ENCODE data around the gene CLMP.
"Not testable (repeated sequence)": the region's sequence is repeated elsewhere in the genome, so short reads cannot be mapped to it uniquely, and the experiment has no call there.

The CLMP gene

DNA sequence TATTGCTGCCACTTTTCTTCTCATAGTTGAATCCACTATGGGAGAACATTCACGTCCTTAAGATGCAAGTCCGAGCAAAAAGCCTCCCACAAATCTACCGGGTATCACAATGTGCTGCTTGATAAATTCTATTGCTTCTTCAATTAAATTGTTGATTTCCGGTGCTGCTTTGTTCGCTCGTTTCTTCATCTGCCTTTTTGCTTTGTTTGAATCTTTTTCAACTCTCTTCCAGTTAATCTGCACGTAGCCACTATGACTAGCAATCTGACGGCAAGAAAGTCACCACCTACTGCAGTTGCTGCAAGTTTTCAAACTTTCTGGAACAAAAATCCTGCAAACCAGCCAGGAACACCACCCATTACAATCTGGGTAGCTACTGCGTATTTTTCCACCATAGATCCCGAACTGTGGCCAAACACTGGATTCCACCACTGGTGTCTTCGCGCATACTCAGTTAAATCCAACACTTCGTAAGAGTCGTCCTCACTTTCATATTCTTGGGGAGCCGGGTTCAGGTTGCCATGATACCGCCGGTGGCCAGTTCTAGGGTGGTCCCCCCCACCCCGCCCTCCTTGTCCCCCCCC is 59.1 kb downstream of the CLMP start:
- DNase-seq (ENCODE audit: low read depth in 2 of 2) = no peak

DNA sequence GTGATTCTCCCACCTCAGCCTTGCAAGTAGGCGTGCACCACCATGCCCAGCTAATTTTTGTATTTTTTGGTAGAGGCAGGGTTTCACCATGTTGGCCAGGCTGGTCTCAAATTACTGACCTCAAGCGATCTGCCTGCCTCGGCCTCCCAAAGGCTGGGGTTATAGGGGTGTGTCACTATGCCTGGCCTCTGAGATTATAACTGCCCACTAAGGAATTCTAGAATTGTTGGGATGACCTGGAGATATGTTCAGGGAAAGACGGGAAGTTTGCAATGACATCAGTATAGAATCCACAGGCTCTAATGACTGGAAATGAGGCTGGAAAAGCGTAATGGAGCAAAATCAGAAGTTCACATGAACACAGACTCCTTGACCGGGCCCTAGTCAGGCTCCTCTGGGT is 62.2 kb downstream of the CLMP start:
- no peak for DNase-seq (ENCODE audit: low read depth in 2 of 2)

DNA sequence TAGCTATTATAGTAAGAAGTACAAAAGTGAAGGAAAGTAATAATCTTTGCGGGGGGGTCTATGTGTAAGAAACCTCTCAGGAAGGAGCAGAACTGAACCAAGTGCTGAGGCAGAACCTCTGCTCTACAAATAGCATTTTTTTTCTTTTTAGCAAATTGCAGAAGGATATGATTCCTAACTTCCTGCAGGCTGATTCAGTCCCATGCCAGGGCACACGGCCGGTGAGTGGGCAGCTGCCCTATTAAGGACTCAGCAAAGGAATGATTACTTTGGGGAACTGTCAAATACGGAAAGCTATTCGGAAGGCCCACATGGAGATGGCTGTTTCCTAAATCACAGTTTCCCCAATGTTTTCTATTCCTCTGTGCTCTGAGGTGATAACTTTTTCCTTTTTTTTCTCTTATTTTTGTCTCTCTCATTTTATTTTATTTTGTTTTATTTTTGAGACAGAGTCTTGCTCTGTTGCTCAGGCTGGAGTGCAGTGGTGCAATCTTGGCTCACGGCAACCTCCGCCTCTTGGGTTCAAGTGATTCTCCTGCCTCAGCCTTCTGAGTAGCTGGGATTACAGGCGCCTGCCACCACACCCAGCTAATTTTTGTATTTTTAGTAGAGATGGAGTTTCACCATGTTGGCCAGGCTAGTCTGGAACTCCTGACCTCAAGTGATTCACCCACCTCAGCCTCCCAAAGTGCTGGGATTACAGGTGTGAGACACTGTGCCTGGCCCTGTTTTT is 62.8 kb downstream of the CLMP start:
- not testable (repeated sequence) for DNase-seq (ENCODE audit: low read depth in 2 of 2)

DNA sequence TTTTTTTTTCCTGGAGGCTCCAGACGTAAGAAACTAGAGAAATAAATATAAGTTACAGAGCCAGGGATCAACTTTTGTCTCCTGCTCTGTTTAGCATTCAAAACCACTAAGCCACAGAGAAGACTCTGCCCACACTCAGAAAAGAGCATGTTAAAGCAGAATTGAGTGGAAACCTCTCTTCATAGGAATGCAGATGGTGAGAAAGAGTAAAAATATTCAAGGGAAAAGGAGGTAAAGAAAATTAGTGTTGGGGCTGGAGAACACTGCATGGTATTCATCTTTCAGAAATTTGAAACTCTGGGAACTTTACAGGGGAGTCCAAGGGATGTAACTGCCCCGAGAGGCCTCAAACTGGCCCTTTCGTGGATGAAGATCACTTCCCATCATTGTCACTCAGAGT is 65.1 kb downstream of the CLMP start:
- DNase-seq (ENCODE audit: low read depth in 2 of 2) = no peak

DNA sequence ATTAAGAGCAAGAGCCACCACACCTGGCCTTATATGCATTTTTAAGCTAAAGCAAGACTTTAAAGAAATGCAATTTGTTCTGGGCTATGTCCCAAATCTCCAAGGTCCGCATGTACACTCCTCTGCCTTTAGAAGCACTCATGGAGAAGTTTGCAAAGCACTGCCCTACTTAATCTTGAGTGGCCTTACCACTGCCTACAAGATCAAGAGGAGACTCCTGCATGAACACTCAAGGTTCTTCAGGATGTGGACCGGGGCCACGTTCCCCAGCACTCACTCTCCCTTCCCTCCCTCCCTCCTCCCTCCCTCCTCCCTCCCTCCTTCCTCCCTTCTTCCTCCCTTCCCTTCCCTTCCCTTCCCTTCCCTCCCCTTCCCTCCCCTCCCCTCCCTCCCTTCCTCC is 69.9 kb downstream of the CLMP start:
- no peak for DNase-seq (ENCODE audit: low read depth in 2 of 2)

DNA sequence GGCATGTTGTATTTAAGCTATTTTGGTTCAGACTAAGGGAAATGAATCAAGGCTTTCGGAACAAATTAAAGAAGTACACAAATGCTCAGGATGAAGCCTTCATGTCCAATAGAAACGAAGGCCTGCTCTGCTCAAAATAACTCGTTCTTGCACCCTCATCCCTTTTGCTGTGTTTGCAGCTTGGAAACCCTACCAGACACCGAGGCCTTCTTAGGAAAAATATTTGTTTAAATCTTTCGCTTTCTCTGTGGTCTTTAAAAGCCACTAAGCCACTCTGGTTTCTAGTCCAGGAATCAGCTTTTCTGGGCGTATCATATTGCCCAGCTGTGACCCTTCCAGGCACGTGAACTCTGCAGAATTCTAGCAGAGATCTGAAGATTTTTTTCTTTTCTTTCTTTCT is 72.2 kb downstream of the CLMP start:
- DNase-seq (ENCODE audit: low read depth in 2 of 2) = no peak

DNA sequence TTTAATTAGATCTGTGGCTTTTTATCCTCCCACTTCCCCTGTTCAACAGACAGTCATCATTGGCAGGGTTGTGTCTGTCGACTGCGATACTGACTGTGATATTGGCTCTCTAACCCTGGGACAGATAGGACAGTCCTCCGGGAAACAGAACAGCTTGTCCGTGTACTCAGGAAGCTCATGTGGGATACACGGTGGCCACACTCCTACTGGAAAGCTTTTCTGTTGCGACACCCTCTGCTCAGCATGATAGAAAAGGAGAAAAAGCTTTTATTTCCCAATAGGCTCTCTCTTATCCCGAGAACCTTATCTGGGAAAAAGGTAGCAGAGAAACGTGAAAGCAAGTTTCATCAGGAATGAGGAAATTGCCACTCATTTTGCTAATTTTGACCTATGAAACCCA is 72.7 kb downstream of the CLMP start:
- no peak for DNase-seq (ENCODE audit: low read depth in 2 of 2)

DNA sequence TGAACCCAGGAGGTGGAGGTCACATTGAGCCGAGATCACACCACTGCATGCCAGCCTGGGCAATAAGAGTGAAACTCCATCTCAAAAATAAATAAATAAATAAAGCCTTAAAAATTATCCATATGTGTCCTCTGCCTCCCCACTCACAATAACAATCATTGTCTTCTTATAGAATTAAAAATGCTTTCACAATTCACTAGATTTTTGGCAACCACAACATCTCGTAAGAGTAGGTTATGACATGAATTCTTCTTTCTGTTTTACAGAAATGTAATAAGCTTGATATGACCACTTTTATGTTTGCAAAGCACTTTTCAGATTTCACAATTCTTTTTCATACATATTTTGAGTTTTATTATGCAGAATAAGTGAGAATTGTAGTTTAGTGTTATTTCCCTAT is 78.6 kb downstream of the CLMP start:
- DNase-seq (ENCODE audit: low read depth in 2 of 2) = no peak

DNA sequence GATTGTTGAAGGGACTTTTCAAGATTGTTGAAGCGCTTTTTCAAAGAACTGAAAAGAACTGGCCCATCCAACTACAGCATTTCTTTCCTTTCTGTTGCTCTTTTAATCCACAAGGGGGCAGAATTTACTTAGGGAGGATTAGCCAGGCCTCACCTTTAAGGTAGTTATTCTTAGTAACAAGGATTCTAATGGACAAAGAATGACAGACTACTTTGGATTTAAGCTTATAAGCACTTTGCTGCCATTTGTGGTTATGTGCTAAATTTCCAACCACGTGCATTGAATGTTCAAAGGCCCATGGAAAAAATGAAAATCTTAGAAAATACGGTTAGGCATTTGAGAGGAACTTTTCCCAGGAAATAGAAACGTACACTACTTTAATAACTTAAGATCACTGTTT is 83.6 kb downstream of the CLMP start:
- no peak for DNase-seq (ENCODE audit: low read depth in 2 of 2)

DNA sequence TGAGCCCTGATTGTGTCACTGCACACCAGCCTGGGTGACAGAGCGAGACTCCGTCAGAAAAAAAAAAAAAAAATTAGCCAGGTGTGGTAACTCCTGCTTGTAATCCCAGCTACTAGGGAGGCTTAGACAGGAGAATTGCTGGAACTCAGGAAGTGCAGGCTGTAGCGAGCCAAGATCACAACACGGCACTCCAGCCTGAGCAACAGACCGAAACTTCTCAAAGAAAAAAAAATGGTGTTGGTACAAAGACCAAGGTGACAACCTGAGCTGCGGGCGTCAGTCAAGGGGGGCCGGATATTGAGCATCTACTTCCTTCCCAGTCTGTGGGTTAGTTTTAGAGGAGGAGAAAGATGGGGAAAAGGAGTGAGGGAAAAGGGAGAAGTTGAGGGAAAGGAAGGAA is 84.7 kb downstream of the CLMP start:
- no peak for DNase-seq (ENCODE audit: low read depth in 2 of 2)

DNA sequence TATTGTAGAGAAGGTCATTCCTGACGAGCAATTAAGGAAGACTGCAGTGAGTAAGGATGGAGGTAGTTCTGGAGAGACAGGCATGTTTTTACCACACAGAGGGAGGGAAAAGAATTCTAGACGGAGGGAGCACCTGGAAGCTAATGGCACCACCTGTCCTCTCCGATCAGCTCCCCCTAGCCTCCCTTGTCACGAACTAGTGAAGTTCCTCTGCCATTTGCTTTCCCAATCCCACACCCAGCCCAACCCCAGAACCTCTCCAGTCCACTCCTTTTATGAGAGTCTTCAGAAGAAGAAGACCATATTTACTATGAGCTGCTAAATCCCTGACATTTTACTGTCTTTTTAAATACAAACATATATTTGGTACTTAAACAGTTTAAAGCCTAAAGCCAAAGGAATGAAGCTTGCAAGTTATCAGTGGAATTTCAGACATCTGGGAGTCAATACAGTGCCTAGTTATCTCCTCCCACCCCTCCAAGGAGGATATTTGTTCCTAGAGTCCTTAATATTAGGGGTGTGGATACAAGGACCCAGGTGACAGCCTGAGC is 87.0 kb downstream of the CLMP start:
- no peak for DNase-seq (ENCODE audit: low read depth in 2 of 2)

DNA sequence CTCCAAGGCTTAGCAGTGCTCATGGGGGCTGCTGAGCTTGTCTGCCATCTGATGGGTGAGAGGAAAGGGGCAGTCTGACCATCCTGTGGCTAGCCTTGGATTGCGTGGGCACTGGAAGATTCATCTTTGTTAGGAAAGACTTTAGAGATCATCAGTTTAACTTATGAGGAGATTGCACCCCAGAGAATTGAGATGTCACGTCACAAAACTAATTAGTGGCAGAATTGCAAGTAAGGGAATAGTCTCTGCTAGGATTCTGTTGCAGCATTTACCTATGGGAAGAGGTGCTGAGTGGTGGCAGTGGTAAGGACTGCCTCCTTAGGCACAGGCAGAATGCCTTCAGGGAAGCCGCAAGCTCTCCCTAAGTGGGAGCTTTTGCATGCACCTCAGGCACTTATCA is 90.4 kb downstream of the CLMP start:
- no peak for DNase-seq (ENCODE audit: low read depth in 2 of 2)

DNA sequence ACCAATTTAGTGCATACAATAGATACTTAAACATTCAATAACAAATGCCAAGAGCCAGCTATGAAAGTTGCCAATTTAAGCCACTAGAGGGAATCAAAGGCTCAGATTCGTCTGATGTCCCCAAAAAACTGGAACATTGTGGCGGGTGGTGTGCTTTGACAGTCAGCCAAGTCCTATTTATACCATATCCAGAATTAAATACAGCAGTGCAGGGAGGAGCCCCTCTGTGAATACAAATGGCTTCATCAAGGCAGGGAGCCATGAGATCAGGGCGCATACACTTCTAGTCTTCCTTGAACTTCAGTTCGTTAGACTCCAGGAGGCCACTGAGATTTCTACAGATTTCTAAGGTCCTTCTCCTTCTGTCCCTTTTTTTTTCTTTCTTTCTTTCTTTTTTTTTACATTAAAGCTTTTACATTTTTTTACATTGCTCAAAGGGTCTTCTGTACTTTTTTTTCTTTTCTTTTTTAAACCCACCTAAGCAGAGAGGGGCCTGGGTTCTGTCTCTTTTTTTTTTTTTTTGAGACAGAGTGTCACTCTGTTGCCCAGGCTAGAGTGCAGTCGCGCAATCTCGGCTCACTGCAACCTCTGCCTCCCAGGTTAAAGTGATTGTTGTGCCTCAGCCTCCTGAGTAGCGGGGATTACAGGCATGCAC is 91.6 kb downstream of the CLMP start:
- no peak for DNase-seq (ENCODE audit: low read depth in 2 of 2)

DNA sequence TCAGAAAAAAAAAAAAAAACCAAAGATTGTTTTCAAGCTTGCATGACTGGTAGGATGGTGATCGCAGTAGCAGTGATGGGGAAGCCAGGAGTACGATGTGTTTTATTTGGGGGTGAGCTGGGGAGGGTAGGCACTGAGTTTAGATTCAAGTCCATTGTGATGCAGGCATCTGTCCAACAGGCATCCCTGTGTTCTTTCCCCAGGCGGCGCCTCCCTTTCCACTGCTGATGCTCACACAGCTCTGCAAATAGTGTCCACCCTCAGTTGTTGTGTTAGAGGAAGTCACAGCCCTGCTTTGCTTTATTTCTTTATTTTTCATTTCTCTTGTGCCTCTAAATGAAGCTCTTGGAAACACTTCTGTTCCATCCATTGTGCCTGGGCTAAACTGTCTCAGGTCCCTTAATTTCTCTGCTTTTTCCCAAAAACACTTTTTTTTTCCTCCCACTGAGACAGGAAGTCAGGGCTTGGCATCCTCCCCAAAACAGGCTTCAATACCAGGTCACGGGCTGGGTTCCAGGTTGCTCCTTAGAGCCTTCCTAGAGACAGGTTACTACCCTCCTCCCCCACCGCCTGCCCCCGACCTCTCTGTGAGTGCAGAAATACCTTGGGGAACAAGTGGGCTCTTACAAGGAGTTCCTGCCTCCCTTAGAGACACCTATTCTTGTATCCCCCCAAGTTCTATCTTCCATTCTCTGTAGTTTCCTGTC is 94.5 kb downstream of the CLMP start:
- no peak for DNase-seq (ENCODE audit: low read depth in 2 of 2)

DNA sequence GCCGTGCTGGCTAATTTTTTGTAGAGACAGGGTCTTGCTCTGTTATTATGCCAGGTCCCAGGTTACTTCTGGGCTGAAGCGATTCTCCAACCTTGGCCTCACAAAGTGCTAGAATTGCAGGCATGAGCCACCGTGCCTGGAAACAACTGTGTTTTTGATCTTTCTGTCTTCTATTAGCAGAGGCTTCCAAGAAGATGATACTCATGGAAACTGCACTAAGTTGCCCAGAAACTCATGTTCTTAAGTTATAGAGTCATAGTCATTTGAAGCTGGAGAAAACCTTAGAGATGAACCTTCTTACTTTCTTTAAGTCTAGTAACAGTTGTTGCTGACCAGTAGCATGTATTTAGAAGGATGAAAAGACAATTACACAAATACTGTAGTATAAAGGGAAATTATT is 96.1 kb downstream of the CLMP start:
- DNase-seq (ENCODE audit: low read depth in 2 of 2) = no peak

DNA sequence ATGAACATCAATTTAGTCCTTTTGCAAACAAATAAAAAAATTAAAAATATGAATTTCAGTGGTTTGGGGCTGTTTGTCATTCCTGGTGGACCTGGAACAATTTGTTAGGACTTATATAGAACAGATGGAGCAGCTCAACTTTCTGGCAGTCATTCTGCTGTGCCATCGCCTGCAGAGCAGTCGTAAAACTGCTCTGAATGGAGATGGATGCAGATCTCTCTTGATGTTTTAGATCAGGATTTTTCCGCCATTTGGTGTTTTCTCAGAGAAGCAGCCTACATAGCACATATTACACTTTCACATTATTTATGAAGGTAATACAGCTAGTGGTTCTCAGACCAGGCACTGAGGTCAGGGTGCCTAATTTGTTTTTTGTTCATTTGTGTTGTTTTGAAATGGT is 101.3 kb downstream of the CLMP start:
- DNase-seq (ENCODE audit: low read depth in 2 of 2) = no peak

DNA sequence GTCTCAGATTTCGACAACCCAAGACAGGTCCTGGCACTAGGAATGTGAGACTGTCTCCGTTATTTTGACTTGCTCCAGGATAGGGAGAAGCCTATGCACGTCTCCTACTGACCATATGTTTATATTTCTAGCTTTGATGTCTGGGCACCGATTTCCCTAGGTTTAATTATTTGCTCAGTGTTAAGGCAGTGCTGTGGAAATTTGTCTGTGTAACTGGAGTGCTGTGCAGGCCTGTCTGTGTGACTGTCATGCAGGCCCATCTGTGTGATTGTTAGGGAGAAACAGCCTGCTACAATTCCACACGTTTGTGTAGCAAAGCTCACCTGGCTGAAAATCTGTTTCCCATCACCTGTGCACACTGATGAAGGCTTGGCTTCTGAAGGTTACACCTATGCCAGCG is 103.5 kb downstream of the CLMP start:
- no peak for DNase-seq (ENCODE audit: low read depth in 2 of 2)

DNA sequence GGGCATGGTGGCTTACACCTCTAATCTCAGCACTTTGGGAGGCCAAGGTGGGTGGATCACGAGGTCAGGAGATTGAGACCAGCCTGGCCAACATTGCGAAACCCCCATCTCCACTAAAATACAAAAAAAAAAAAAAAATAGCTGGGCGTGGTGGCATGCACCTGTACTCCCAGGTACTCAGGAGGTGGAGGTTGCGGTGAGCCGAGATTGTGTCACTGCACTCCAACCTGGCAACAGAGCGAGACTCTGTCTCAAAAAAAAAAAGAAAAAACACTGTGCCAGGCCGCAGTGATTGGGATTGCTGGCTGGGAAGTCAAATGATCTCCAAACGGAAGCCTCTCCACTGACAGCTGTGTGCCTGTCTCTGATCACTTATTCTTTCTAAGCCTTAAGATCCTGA is 104.9 kb downstream of the CLMP start:
- DNase-seq (ENCODE audit: low read depth in 2 of 2) = not testable (repeated sequence)

DNA sequence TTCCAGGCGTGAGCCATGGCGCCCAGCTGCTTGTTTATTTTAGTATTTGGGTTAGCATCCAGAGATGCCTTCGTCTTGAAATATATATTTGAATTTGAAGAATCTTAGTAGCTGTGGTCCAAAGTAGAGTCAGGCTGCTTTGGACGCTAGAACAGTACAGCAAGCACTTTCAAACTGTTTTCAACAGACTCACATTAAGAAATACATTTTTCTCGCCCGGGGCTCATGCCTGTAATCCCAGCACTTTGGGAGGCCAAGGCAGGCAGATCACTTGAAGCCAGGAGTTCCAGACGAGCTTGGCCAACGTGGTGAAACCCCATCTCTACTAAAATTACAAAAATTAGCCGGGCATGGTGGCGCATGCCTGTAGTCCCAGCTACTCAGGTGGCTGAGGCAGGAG is 106.2 kb downstream of the CLMP start:
- not testable (repeated sequence) for DNase-seq (ENCODE audit: low read depth in 2 of 2)

DNA sequence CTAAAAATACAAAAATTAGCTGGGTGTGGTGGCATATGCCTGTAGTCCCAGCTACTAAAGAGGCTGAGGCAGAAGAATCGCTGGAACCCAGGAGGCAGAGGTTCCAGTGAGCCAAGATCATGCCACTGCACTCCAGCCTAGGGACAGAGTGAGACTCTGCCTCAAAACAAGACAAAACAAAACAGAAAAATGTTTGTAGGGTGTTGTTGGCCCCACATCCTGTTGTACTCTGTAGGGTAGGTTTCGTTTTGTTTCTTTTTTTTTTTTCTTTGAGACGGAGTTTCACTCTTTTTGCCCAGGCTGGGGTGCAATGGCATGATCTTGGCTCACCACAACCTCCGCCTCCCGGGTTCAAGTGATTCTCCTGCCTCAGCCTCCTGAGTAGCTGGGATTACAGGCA is 107.4 kb downstream of the CLMP start:
- not testable (repeated sequence) for DNase-seq (ENCODE audit: low read depth in 2 of 2)

DNA sequence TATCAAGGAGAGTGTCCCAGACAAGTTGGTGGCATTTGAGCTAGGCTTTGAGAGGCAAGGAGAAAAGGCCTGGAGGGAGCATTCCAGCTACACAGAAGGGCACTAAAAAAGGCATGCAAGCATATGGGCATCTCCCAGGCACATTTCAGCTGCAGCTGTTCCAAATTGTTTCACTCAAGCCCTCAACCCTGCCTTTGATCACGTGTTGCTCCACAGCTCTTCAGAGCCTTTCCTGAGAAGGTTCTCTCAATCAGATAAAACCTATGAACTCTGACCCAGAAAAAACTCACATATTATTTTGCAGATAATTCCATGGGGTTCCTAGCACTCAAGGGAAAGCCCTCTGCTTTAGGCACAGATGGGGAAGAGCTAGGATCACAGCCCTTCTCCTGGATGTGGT is 108.7 kb downstream of the CLMP start:
- no peak for DNase-seq (ENCODE audit: low read depth in 2 of 2)

DNA sequence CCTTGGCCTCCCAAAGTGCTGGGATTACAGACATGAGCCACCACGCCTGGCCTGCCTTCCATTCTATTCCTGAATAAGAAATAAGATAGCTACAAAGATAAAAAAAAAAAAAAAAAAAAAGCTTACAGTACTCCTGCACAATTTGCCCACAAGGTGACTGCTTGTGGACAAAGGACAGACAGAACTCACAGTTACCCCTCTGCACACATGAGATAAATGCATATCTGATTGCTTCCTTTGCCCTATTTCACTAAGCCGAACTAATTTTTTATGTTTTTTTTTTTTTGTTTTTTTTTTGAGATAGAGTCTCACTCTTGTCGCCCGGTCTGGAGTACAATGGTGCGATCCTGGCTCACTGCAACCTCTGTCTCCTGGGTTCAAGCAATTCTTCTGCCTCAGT is 109.6 kb downstream of the CLMP start:
- no peak for DNase-seq (ENCODE audit: low read depth in 2 of 2)

DNA sequence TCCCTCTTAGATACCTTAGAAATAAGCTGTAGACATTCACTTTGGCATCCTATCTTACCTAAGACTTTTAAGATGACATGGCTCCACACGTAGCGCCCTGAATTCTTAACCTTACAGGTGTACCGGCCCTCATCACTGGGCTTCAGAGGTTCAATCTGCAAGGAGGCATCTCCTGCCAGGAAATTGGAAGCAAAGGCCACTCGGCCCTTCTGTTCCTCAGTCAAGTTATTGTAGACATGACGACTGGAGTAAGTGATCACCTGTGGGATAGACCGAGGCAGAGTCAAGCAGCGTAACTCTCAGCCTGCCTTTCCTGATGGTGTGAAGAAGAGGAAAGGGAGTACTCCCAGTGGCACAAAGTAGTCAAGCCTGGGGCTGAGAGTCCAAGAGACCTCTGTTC is 110.6 kb downstream of the CLMP start:
- no peak for DNase-seq (ENCODE audit: low read depth in 2 of 2)

All from stimulated activated CD8-positive, alpha-beta memory T cell treated with anti-CD3 and anti-CD28 coated beads, Interleukin-2, amount 100 ng/mL, for 48 hours (primary cell).